Effector memory CD8-positive, alpha-beta T cell (primary cell): ENCODE data around the gene SLC26A9.

Experiments
- ATAC-seq: fragments of 150-1000 bp; cut with Tn5 transposase; replicated peaks from 2 replicates; pipeline ENCODE4 v1.10.0; 2021; ENCODE audit warnings: mild to moderate bottlenecking, moderate library complexity
- DNase-seq, 3 experiments: peaks; one replicate each; pipeline ENCODE4 v3.0.0; 2021
- H3K27ac Mint-ChIP-seq, 2 donors: one replicate each; pipeline ENCODE4 v1.8.0; 2022; ENCODE audit warnings: mild to moderate bottlenecking in 2 of 2, mixed read lengths in 2 of 2, moderate library complexity in 2 of 2
- H3K27me3 Mint-ChIP-seq, 2 donors: one replicate each; pipeline ENCODE4 v1.8.0; 2022; ENCODE audit warnings: mixed read lengths in 2 of 2
- H3K36me3 Mint-ChIP-seq: one replicate; pipeline ENCODE4 v1.8.0; 2022; ENCODE audit warnings: mild to moderate bottlenecking, moderate library complexity, mixed read lengths; ENCODE audit not compliant: insufficient read depth
- H3K4me1 Mint-ChIP-seq, 2 donors: one replicate each; pipeline ENCODE4 v1.8.0; 2022; ENCODE audit warnings: low read depth in 2 of 2, mixed read lengths in 2 of 2
- H3K4me3 Mint-ChIP-seq, 2 donors: one replicate each; pipeline ENCODE4 v1.8.0; 2022; ENCODE audit warnings: mild to moderate bottlenecking in 2 of 2, mixed read lengths in 2 of 2, moderate library complexity in 2 of 2
- H3K9me3 Mint-ChIP-seq, 2 donors: one replicate each; pipeline ENCODE4 v1.8.0; 2022; ENCODE audit warnings: mixed read lengths in 2 of 2

Gene SLC26A9

DNA sequence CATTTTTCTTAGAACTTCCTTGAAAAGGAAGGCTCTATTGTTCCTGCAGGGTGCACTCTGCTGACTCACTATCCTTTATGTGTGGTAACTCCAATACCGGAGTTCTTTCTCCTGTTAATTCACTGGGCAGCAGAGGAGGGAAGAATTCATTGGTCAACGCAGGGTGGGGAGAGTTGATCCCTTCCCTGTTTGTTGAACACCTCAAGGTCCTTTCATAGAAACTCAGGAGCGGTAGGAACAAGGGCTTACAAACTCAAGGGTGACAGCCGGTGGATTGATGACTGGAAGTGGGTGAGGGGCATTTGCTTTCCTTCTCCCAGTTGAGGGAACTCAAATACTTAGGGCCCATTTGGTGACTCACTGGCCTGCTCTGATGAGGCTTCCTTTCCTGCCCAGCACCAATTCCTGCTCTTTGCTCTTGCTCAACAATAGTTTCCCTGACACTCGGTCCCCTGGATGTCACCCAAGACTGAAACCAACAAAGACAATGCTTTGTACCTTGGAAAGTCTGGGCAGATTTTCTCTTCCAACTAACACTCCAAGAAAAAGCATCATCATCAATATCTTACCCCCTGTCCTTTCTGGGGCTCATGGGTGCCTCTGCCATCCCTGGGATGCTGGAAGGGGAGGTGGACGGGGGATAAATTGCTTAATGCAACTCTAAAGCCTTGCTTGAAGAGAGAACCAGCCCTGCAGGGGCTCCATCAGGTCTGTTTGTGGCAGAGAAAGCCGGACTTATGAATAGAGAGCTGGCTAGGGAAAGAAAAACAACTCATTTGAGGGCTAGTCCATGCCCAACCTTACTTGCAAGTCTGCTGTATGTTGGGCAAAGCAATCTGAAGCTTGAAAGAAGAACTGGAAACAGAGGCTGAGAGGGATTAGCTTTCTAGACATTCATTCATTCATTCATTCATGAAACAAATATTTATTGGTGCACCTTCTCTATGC, 9.3 kb downstream of the SLC26A9 start:
- H3K4me1 Mint-ChIP-seq, result no peaks in the 10 kb centered on the region
- no peak overlapping the region for H3K4me3 Mint-ChIP-seq
- DNase-seq (no peak), ATAC-seq (no peak)
- H3K36me3 Mint-ChIP-seq, result no peaks in the 10 kb centered on the region
- H3K27ac Mint-ChIP-seq, result no peak overlapping the region
- no peaks in the 10 kb centered on the region for H3K9me3 Mint-ChIP-seq
- peaks cover 48 to 85% of the 10 kb centered on the region in 2 donors for H3K27me3 Mint-ChIP-seq

DNA sequence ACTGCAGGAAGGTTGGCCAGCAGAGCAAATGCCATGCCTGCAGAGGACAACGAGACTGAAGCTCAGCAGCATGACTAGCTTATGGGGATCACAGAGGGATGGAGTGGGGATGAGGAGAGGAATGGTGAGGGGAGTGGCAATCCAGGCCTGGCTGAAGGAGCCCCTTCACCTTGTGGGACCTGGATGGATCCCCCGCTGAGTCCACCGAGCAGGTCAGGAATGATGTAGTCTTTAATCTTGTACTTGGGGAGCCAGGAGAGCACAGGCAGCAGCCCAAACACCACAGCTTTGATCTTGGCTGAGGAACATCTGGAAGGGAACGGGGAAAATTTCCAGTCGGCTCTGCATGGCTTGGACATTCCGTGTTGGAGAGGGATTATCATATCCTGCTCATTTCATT, 10.5 kb downstream of the SLC26A9 start:
- ATAC-seq (no peak), DNase-seq (no peak)
- Mint-ChIP-seq H3K4me1 (no peaks in the 10 kb centered on the region), H3K9me3 (no peaks in the 10 kb centered on the region), H3K27ac (no peak overlapping the region), H3K4me3 (no peak overlapping the region), H3K27me3 (peaks cover 36 to 82% of the 10 kb centered on the region in 2 donors), H3K36me3 (no peaks in the 10 kb centered on the region)

DNA sequence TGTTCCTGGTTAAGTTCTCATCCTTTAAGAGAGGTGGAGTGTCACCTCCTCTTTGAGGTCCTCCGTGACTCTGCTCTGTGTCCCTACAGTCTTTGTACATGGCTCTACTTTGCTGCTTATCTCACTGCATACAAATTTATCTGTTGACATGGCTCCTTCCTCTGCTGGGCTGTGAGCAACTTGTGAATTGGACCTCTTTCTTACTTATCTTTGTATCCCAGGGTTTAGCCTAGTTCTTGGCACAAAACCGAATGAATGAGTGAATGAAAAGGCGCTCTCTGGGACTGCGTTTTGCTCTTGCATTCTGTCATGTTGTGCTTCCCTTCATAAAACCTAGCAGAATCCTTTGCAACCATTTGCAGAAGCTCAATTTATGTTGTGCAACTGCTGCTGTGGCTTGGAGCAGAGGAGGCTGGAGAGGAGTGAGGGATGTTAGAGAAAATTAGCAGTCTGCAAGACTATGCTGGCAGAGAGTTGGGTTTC, 12.4 kb downstream of the SLC26A9 start:
- H3K4me1 Mint-ChIP-seq, result no peaks in the 10 kb centered on the region
- DNase-seq (no peak), ATAC-seq (no peak)
- no peak overlapping the region for H3K4me3 Mint-ChIP-seq
- H3K27me3 Mint-ChIP-seq, result peaks cover 36 to 78% of the 10 kb centered on the region in 2 donors
- H3K9me3 Mint-ChIP-seq, result no peaks in the 10 kb centered on the region
- no peaks in the 10 kb centered on the region for H3K36me3 Mint-ChIP-seq
- H3K27ac Mint-ChIP-seq, result no peak overlapping the region

DNA sequence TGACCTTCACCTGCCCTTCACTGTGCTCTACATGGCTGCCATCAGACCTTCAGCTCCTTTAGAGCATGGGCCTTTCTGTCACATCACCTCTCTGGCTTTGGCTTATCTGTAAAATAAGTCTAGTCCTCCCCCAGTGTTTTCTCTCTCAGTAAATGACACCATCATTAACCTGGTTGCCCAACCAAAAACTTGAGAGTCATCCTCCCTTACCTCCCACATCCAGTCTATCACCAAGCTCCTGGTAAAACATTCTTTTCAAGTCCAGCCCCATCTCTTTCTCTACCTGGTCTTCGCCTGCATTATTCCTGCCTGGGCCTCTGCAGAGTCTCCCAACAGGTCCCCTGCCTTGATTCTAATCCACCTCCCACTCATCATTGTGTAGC, 13.1 kb downstream of the SLC26A9 start:
- H3K36me3 Mint-ChIP-seq, result no peaks in the 10 kb centered on the region
- no peak overlapping the region for H3K4me3 Mint-ChIP-seq
- peaks cover 35 to 72% of the 10 kb centered on the region in 2 donors for H3K27me3 Mint-ChIP-seq
- H3K9me3 Mint-ChIP-seq, result no peaks in the 10 kb centered on the region
- no peaks in the 10 kb centered on the region for H3K4me1 Mint-ChIP-seq
- DNase-seq (no peak), ATAC-seq (no peak)
- no peak overlapping the region for H3K27ac Mint-ChIP-seq

DNA sequence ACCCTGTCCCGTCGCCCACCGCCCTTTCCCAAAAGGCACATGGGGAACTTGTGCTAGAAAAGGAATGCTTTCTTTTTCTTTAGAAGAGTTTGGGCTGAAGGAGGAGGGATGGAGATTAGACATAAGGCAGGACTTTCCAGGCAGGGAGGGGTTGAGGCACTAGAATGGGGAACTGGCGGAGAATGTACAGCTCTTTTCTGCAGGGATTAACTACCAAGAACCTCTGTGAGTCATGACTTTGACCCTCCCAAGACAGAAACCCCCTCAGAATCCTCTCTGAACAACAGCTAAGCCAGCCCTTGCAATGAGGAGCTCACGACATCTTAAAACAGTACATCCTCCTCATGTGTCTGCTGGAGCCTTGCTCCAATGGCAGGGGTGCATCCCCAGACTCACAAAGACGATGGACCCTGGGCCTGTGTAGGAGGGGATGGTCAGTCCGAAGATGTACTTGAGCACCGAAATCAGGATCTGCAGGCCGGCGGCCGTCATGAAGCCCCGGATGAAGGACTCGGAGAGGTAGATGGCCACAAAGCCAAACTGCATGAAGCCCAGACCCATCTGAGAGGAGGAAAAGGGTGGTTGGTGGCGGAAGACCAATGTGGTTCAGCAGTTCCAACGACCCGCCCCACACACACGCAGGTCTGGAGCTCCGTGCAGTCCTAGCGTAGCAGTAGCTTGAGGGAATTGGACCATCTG, 13.6 kb downstream of the SLC26A9 start:
- Mint-ChIP-seq H3K9me3 (no peaks in the 10 kb centered on the region), H3K36me3 (no peaks in the 10 kb centered on the region)

DNA sequence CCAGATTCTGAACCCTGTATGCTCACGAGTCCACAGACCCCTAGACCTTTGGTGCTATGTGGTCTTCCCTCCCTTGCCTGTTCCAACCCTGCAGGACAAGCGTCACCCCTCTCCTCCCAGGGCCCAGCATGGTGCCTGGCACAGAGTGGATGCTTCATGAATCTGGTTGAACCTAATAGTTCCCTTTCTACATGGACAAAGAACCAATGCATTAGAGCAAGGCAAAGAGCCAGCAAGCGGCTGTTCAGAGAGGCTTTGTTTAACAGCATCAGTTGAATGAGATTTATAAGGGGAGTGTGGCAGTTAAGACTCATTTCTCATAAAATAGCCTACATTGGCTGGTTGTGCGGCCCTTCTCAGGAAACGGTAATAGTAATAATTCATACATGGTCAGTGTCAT, 14.9 kb downstream of the SLC26A9 start:
- Mint-ChIP-seq H3K4me1 (no peaks in the 10 kb centered on the region), H3K36me3 (no peaks in the 10 kb centered on the region), H3K27ac (no peak overlapping the region), H3K9me3 (no peaks in the 10 kb centered on the region), H3K4me3 (no peak overlapping the region), H3K27me3 (peaks cover 35 to 53% of the 10 kb centered on the region in 2 donors)
- ATAC-seq (no peak), DNase-seq (no peak)

More for the DNA sequence above, 13.6 kb downstream of the SLC26A9 start:
- no peak overlapping the region for H3K27ac Mint-ChIP-seq
- H3K27me3 Mint-ChIP-seq, result peaks cover 38 to 66% of the 10 kb centered on the region in 2 donors
- ATAC-seq (no peak), DNase-seq (no peak)
- no peaks in the 10 kb centered on the region for H3K4me1 Mint-ChIP-seq
- H3K4me3 Mint-ChIP-seq, result no peak overlapping the region

DNA sequence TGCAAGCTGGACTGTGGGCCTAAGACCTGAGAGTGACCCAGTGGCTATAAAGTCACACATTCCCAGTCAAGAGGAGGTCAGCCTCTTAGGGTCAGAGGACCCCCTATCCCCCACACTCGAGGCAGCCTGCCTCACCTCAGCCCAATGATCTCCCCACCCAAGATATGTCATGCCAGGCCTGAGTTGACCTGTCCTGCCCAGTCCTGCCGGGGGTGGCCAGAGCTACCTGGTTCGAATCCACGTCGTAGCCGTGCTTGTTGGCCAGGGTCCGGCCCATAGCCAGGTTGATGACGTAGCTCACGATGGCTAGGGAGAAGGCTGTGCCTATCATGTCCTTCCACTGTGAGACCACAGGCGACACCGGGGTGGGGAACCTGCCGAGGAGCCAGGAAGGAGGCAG, 15.6 kb downstream of the SLC26A9 start:
- H3K27ac Mint-ChIP-seq, result no peak overlapping the region
- no peaks in the 10 kb centered on the region for H3K36me3 Mint-ChIP-seq
- DNase-seq (no peak), ATAC-seq (no peak)
- H3K4me1 Mint-ChIP-seq, result no peaks in the 10 kb centered on the region
- no peaks in the 10 kb centered on the region for H3K9me3 Mint-ChIP-seq
- H3K27me3 Mint-ChIP-seq, result peaks cover 30 to 47% of the 10 kb centered on the region in 2 donors
- no peak overlapping the region for H3K4me3 Mint-ChIP-seq

DNA sequence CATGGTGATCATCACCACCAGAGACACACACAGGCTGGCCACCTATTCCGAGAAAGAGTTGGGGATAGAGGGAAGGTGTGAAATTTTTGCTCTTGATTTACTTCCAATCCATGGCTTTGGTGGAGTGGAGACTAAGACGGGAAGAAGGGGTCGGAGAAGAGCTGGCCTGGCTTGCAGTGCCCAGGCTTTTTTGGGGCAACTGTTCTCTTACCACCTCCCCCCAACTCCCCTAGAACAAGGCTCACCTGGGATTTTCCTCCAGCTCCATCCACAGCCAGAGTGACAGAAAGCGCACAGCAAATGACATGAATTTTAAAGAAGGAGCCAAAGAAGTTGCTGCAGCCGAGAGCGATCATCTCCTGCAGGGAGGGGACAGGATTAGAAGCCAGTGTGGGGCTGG, 16.0 kb downstream of the SLC26A9 start:
- Mint-ChIP-seq H3K36me3 (no peaks in the 10 kb centered on the region), H3K27ac (no peak overlapping the region), H3K9me3 (no peaks in the 10 kb centered on the region), H3K4me1 (no peaks in the 10 kb centered on the region), H3K27me3 (peaks cover 25 to 42% of the 10 kb centered on the region in 2 donors), H3K4me3 (no peak overlapping the region)
- ATAC-seq (no peak), DNase-seq (no peak)

DNA sequence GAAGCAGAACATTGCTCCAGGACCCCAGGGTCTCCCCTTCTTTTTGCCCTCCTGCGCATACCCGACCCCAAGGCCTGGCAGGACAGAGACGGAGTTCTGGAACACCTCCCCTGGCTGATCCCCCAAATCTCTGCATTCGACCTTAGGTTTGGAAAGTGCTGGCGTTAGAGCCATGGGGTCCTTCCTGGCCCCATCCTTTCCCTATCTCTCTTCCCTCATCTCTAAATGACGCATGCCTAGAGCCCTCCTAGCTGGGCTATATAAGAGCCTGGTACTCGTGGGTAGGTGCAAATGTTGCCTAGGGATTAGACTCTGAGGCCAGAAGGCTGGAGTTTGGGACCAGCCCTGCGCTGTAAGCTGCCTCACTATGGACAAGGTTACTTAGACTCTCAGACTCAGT, 16.6 kb downstream of the SLC26A9 start:
- H3K4me1 Mint-ChIP-seq, result no peaks in the 10 kb centered on the region
- ATAC-seq, result no peak
- H3K27me3 Mint-ChIP-seq, result peaks cover 20 to 39% of the 10 kb centered on the region in 2 donors
- H3K4me3 Mint-ChIP-seq, result no peak overlapping the region
- DNase-seq, result no peak
- H3K27ac Mint-ChIP-seq, result no peak overlapping the region
- H3K36me3 Mint-ChIP-seq, result no peaks in the 10 kb centered on the region
- no peaks in the 10 kb centered on the region for H3K9me3 Mint-ChIP-seq

DNA sequence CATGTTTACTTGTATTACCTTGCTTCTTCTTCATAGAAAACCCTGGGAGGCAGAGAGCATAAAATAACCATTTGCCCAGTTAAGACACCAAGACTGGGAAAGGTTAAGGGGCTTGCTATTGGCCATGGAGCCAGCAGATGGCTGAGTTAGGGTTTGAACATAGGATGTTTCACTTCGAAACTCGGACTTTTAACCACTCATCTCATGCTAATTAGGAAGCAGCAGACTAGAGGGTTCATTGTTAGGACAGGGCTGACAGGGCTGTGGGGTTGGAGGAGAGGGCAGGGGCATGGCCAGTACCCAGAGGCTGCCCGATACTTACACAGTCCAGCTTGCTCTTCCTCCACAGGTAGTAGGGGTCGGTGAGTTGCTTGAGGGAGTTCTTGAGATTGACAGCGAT, 17.0 kb downstream of the SLC26A9 start:
- Mint-ChIP-seq H3K4me1 (no peaks in the 10 kb centered on the region), H3K36me3 (no peaks in the 10 kb centered on the region), H3K27me3 (peaks cover 20 to 42% of the 10 kb centered on the region in 2 donors), H3K27ac (no peak overlapping the region), H3K9me3 (no peaks in the 10 kb centered on the region), H3K4me3 (no peak overlapping the region)
- ATAC-seq (no peak), DNase-seq (no peak)

DNA sequence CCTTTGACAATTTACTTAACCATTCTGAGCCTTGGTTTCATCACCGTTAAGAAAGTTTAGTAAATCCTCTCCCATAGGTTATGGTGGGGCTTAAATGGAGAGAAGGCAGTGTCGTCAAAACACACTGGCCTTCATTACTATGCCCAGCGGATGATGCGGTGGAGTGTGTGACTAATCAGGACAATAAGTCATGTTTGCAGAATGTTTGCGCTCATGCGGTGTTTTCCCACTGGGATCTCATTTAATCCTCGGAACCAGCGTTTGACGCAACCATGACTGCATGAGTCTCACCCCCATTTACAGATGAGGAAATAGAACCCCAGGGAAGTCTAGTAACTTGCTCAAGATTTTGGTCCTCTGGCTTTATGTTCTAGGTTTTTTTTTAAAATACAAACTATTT, 17.5 kb downstream of the SLC26A9 start:
- H3K27me3 Mint-ChIP-seq, result peaks cover 20 to 42% of the 10 kb centered on the region in 2 donors
- H3K9me3 Mint-ChIP-seq, result no peaks in the 10 kb centered on the region
- H3K27ac Mint-ChIP-seq, result no peak overlapping the region
- ATAC-seq (no peak), DNase-seq (no peak)
- no peak overlapping the region for H3K4me3 Mint-ChIP-seq
- H3K4me1 Mint-ChIP-seq, result no peaks in the 10 kb centered on the region
- H3K36me3 Mint-ChIP-seq, result no peaks in the 10 kb centered on the region

DNA sequence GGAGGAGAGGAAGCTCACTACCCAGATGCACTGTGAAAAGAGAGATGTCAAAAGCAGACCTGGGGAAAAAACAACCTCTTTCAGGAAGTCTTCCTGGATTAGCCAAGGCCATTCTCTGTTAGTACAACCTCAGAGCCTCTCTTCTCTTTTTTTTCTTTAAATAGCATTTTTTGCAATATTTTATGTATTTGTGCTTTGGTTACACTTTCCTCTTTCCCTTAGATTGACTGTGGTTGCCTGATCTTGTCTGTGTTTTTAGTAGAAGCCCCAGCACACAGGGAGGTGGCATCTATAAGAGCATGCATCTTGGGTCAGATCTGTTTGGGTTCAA, 18.8 kb downstream of the SLC26A9 start:
- Mint-ChIP-seq H3K9me3 (no peaks in the 10 kb centered on the region), H3K27ac (no peak overlapping the region)

DNA sequence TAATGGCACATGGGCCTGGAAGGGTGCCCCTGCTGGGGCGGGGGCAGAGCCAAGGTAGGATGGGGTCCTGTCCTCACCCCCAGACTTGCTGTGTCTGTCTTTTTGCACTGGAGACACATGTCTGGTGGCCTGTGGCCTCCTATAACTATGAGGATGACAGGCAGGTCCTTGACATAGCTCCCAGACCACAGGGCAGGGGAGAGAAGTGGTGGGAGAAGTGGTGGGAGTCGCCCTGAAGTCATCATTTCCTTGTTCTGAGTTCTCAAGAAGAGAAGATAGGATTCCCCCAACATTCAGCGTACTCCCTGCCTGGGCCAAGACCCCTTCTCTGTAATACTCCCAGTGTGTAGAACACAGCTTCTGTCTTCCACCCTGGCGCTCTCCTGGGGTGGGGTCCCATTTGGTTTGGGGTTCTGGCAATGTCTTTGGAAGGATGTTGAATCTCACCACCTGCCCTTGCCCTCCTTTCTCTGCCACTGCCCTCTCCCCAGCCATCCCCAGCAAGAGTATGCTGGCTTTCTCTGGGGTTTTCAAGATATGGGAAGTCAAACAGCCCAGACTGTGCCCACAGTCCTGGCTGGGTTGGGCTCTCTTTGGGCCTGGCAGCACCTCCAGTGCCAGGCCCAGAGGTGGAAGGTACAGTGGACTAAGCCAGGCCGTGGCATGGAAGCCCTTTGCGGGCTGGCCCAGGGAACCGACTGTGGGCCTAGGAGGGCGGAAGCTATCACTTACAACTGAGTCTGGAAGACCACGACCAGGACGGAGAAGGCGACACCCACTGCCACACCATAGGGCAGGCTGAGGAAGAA, 19.4 kb downstream of the SLC26A9 start:
- Mint-ChIP-seq H3K4me3 (no peak overlapping the region), H3K27ac (no peak overlapping the region), H3K36me3 (no peaks in the 10 kb centered on the region), H3K4me1 (no peaks in the 10 kb centered on the region), H3K9me3 (no peaks in the 10 kb centered on the region), H3K27me3 (peaks cover 20 to 45% of the 10 kb centered on the region in 2 donors)
- DNase-seq, result no peak
- ATAC-seq, result no peak

More for the DNA sequence above, 18.8 kb downstream of the SLC26A9 start:
- no peaks in the 10 kb centered on the region for H3K4me1 Mint-ChIP-seq
- DNase-seq (no peak), ATAC-seq (no peak)
- no peak overlapping the region for H3K4me3 Mint-ChIP-seq
- no peaks in the 10 kb centered on the region for H3K36me3 Mint-ChIP-seq
- H3K27me3 Mint-ChIP-seq, result peaks cover 20 to 50% of the 10 kb centered on the region in 2 donors
